ENCODE data around the gene SIPA1L3.
"Not testable (repeated sequence)": the region's sequence is repeated elsewhere in the genome, so short reads cannot be mapped to it uniquely, and the experiment has no call there.

SIPA1L3 gene

GRCh38 chr19:38063928-38064327 is 156.9 kb downstream of the SIPA1L3 start:
- TF ChIP-seq CTCF (conservative IDR thresholded peaks at IDR 0.05) (no peak), ZFX (IDR thresholded peaks at IDR 0.05) (no peak)
- peak overlapping the region; percentile 9; the same call in 1 of the 2 replicates for H3K27ac ChIP-seq

GRCh38 chr19:38064661-38065425 is 157.8 kb downstream of the SIPA1L3 start:
- H3K27ac ChIP-seq = no peak overlapping the region
- TF ChIP-seq ZFX (IDR thresholded peaks at IDR 0.05) = no peak
- TF ChIP-seq CTCF (conservative IDR thresholded peaks at IDR 0.05) = no peak

GRCh38 chr19:38065775-38066174 is 158.8 kb downstream of the SIPA1L3 start:
- H3K27ac ChIP-seq = not testable (repeated sequence)

GRCh38 chr19:38068826-38069225 is 161.8 kb downstream of the SIPA1L3 start:
- TF ChIP-seq CTCF (conservative IDR thresholded peaks at IDR 0.05) = no peak
- TF ChIP-seq ZFX (IDR thresholded peaks at IDR 0.05) = no peak

GRCh38 chr19:38070573-38070972 is 163.6 kb downstream of the SIPA1L3 start:
- peak overlapping the region; percentile 95 for H3K27ac ChIP-seq
- TF ChIP-seq CTCF (conservative IDR thresholded peaks at IDR 0.05) = no peak
- TF ChIP-seq ZFX (IDR thresholded peaks at IDR 0.05) = no peak

More at GRCh38 chr19:38068826-38069225, 161.8 kb downstream of the SIPA1L3 start:
- peak overlapping the region; percentile 95 for H3K27ac ChIP-seq

GRCh38 chr19:38071054-38071453 is 164.0 kb downstream of the SIPA1L3 start:
- H3K27ac ChIP-seq = peak overlapping the region; percentile 95

GRCh38 chr19:38071647-38072046 is 164.6 kb downstream of the SIPA1L3 start:
- TF ChIP-seq ZFX (IDR thresholded peaks at IDR 0.05) = no peak
- no peak for TF ChIP-seq CTCF (conservative IDR thresholded peaks at IDR 0.05)
- H3K27ac ChIP-seq = peak overlapping the region; percentile 95

- H3K27ac ChIP-seq = peak overlapping the region; percentile 15; the same call in 1 of the 2 replicates
- no peak for TF ChIP-seq ZFX (IDR thresholded peaks at IDR 0.05)
Measured at GRCh38 chr19:38072776-38073750, 166.1 kb downstream of the SIPA1L3 start.

Measured in C4-2B (cell line).